T-helper 17 cell (primary cell): ENCODE measurements around the gene MVD. TPM values are rescaled to one million over a fixed set of nuclear protein-coding genes. Genes with fewer than 3 reads are reported as not detected.
A peak's percentile ranks its signal among the peaks of the same experiment; 100 is the strongest.
"Not testable (repeated sequence)": the region's sequence is repeated elsewhere in the genome, so short reads cannot be mapped to it uniquely, and the experiment has no call there.

ENCODE experiments used
- ATAC-seq: fragments of 150-1000 bp; cut with Tn5 transposase; 2 replicates; pipeline ENCODE4 v1.10.0; 2021; ENCODE audit warnings: mild to moderate bottlenecking, moderate library complexity
- DNase-seq, 3 donors: peaks; one replicate each; pipeline versions ENCODE4 v3.0.0 to v3.0.0-alpha.2; 2020 to 2021
- H3K9me3 ChIP-seq: one replicate; pipeline ENCODE4 v1.7.0; 2013; ENCODE audit warnings: low read length, mild to moderate bottlenecking; ENCODE audit not compliant: control insufficient read depth, poor library complexity, severe bottlenecking
- H3K27ac Mint-ChIP-seq: one replicate; pipeline ENCODE4 v1.8.0; 2022; ENCODE audit warnings: mild to moderate bottlenecking, moderate library complexity, mixed read lengths
- H3K27me3 Mint-ChIP-seq: one replicate; pipeline ENCODE4 v1.8.0; 2022; ENCODE audit warnings: mixed read lengths
- H3K36me3 Mint-ChIP-seq: one replicate; pipeline ENCODE4 v1.8.0; 2022; ENCODE audit warnings: low read depth, mixed read lengths
- H3K4me1 Mint-ChIP-seq: one replicate; pipeline ENCODE4 v1.8.0; 2022; ENCODE audit warnings: mild to moderate bottlenecking, mixed read lengths
- H3K4me3 Mint-ChIP-seq: one replicate; pipeline ENCODE4 v1.8.0; 2022; ENCODE audit warnings: mild to moderate bottlenecking, moderate library complexity, mixed read lengths
- total RNA-seq, 4 donors: library from RNA in 2 of 4; stranded (reverse) in 2 of 4; gene quantifications; one replicate each; pipeline ENCODE4 v1.2.3 and lab custom pipeline; 2022 to 2026

The MVD gene
- total RNA-seq, 2 donors from 2014 or later, result 40.4 to 72.8 TPM

GRCh38 chr16:88613911-88614817, 48.7 kb downstream of the MVD start:
- Mint-ChIP-seq H3K36me3 (no peaks in the 10 kb centered on the region), H3K27ac (peak overlapping the region; percentile 97), H3K27me3 (no peaks in the 10 kb centered on the region), H3K4me3 (no peak overlapping the region), H3K4me1 (peaks cover 24% of the 10 kb centered on the region)
- no peak for ATAC-seq
- no peak for DNase-seq
- no peaks in the 10 kb centered on the region for H3K9me3 ChIP-seq

- H3K27me3 Mint-ChIP-seq, result no peaks in the 10 kb centered on the region
- ATAC-seq, result no peak
- H3K4me3 Mint-ChIP-seq, result no peak overlapping the region
- no peak for DNase-seq
- H3K27ac Mint-ChIP-seq, result no peak overlapping the region
- H3K36me3 Mint-ChIP-seq, result no peaks in the 10 kb centered on the region
- no peaks in the 10 kb centered on the region for H3K9me3 ChIP-seq
- H3K4me1 Mint-ChIP-seq, result peaks cover 18% of the 10 kb centered on the region
Measured at GRCh38 chr16:88613293-88613692, 49.6 kb downstream of the MVD start.

GRCh38 chr16:88610909-88611812, 51.7 kb downstream of the MVD start:
- peaks cover 5% of the 10 kb centered on the region for H3K36me3 Mint-ChIP-seq
- no peak for ATAC-seq
- H3K27ac Mint-ChIP-seq, result peak overlapping the region; percentile 86

GRCh38 chr16:88610080-88610479, 52.8 kb downstream of the MVD start:
- DNase-seq (no peak), ATAC-seq (no peak)
- H3K36me3 Mint-ChIP-seq, result peaks cover 5% of the 10 kb centered on the region
- no peaks in the 10 kb centered on the region for H3K9me3 ChIP-seq
- H3K27me3 Mint-ChIP-seq, result no peaks in the 10 kb centered on the region
- peaks cover 17% of the 10 kb centered on the region for H3K4me1 Mint-ChIP-seq
- peak overlapping the region; percentile 86 for H3K27ac Mint-ChIP-seq
- H3K4me3 Mint-ChIP-seq, result no peak overlapping the region

More at GRCh38 chr16:88610909-88611812, 51.7 kb downstream of the MVD start:
- DNase-seq, result no peak
- Mint-ChIP-seq H3K27me3 (no peaks in the 10 kb centered on the region), H3K4me1 (peaks cover 21% of the 10 kb centered on the region), H3K4me3 (no peak overlapping the region)
- H3K9me3 ChIP-seq, result no peaks in the 10 kb centered on the region

- H3K36me3 Mint-ChIP-seq, H3K4me3 Mint-ChIP-seq, ATAC-seq, DNase-seq, H3K27me3 Mint-ChIP-seq, H3K9me3 ChIP-seq: not testable (repeated sequence)
- Mint-ChIP-seq H3K4me1 (peaks cover 17% of the 10 kb centered on the region), H3K27ac (peak overlapping the region; percentile 86)
Measured at GRCh38 chr16:88609426-88609825, 53.5 kb downstream of the MVD start.

GRCh38 chr16:88608076-88608475, 54.8 kb downstream of the MVD start:
- no peak overlapping the region for H3K4me3 Mint-ChIP-seq
- DNase-seq (no peak), ATAC-seq (no peak)
- H3K9me3 ChIP-seq, result no peaks in the 10 kb centered on the region
- H3K36me3 Mint-ChIP-seq, result peaks cover 5% of the 10 kb centered on the region
- H3K4me1 Mint-ChIP-seq, result peaks cover 12% of the 10 kb centered on the region
- no peaks in the 10 kb centered on the region for H3K27me3 Mint-ChIP-seq
- peak overlapping the region; percentile 71 for H3K27ac Mint-ChIP-seq

GRCh38 chr16:88606148-88606757, 56.6 kb downstream of the MVD start:
- H3K27ac Mint-ChIP-seq, result no peak overlapping the region
- peaks cover 13% of the 10 kb centered on the region for H3K4me1 Mint-ChIP-seq
- no peaks in the 10 kb centered on the region for H3K9me3 ChIP-seq
- H3K36me3 Mint-ChIP-seq, result peaks cover 5% of the 10 kb centered on the region
- H3K27me3 Mint-ChIP-seq, result no peaks in the 10 kb centered on the region
- DNase-seq (no peak), ATAC-seq (no peak)
- H3K4me3 Mint-ChIP-seq, result no peak overlapping the region

- no peak for DNase-seq
- H3K4me1 Mint-ChIP-seq, result peaks cover 9% of the 10 kb centered on the region
- H3K27me3 Mint-ChIP-seq, result no peaks in the 10 kb centered on the region
- no peak overlapping the region for H3K4me3 Mint-ChIP-seq
- H3K36me3 Mint-ChIP-seq, result peaks cover 7% of the 10 kb centered on the region
- no peak for ATAC-seq
- no peaks in the 10 kb centered on the region for H3K9me3 ChIP-seq
- H3K27ac Mint-ChIP-seq, result no peak overlapping the region
Measured at GRCh38 chr16:88605186-88606147, 57.4 kb downstream of the MVD start.

- no peaks in the 10 kb centered on the region for H3K27me3 Mint-ChIP-seq
- DNase-seq (no peak), ATAC-seq (no peak)
- no peak overlapping the region for H3K4me3 Mint-ChIP-seq
- H3K9me3 ChIP-seq, result no peaks in the 10 kb centered on the region
- peaks cover 2% of the 10 kb centered on the region for H3K4me1 Mint-ChIP-seq
- H3K27ac Mint-ChIP-seq, result no peak overlapping the region
- H3K36me3 Mint-ChIP-seq, result peaks cover 2% of the 10 kb centered on the region
Measured at GRCh38 chr16:88602091-88602490, 60.8 kb downstream of the MVD start.

Other genes starting within 250 kb of the MVD start
- 10 to 100 TPM; 24.6 to 29.4 TPM for gene ZFPM1, start 209.8 kb downstream of the MVD start, total RNA-seq
- 100 to 1,000 TPM; 100 to 141 TPM for gene ZC3H18, start 92.7 kb downstream of the MVD start, total RNA-seq
- gene IL17C, start 24.5 kb downstream of the MVD start, total RNA-seq, result under 1 TPM; 0.65 to 0.86 TPM
- gene CYBA, start 12.0 kb downstream of the MVD start, total RNA-seq, result 100 to 1,000 TPM; 346 to 383 TPM
- 10 to 100 TPM in 1 of 2 donors, 1 to 10 TPM in 1; 7.7 to 10.2 TPM for gene SNAI3, start 23.4 kb upstream of the MVD start, total RNA-seq
- 100 to 1,000 TPM; 235 to 398 TPM for gene RNF166, start 43.3 kb upstream of the MVD start, total RNA-seq
- 10 to 100 TPM; 22.4 to 33.6 TPM for gene CTU2, start 43.4 kb upstream of the MVD start, total RNA-seq
- 100 to 1,000 TPM; 272 to 318 TPM for gene PIEZO1, start 122.1 kb upstream of the MVD start, total RNA-seq
- gene CDT1, start 140.7 kb upstream of the MVD start, total RNA-seq, result 1 to 10 TPM in 1 of 2 donors, under 1 TPM in 1; 0.42 to 1.3 TPM
- 100 to 1,000 TPM; 130 to 158 TPM for gene APRT, start 148.8 kb upstream of the MVD start, total RNA-seq
- 10 to 100 TPM; 37.2 to 38.6 TPM for gene GALNS, start 193.9 kb upstream of the MVD start, total RNA-seq
- 10 to 100 TPM; 33.5 to 43.0 TPM for gene TRAPPC2L, start 194.0 kb upstream of the MVD start, total RNA-seq
- not detected for gene PABPN1L, start 203.6 kb upstream of the MVD start, total RNA-seq